Measurements from ENCODE around the gene ZNF407.

ZNF407 gene

GRCh38 chr18:74734013-74734444, 136.4 kb downstream of the ZNF407 start:
- no peak for DNase-seq

GRCh38 chr18:74739926-74740325, 142.3 kb downstream of the ZNF407 start:
- no peak for DNase-seq

- DNase-seq: no peak
Measured at GRCh38 chr18:74742573-74743243, 145.0 kb downstream of the ZNF407 start.

- DNase-seq: no peak
Measured at GRCh38 chr18:74745633-74746403, 148.1 kb downstream of the ZNF407 start.

GRCh38 chr18:74748809-74749208, 151.1 kb downstream of the ZNF407 start:
- no peak for DNase-seq

- no peak for DNase-seq
Measured at GRCh38 chr18:74758995-74759394, 161.3 kb downstream of the ZNF407 start.

GRCh38 chr18:74760026-74760425, 162.4 kb downstream of the ZNF407 start:
- no peak for DNase-seq

GRCh38 chr18:74760436-74760835, 162.8 kb downstream of the ZNF407 start:
- DNase-seq: no peak

- no peak for DNase-seq
Measured at GRCh38 chr18:74766251-74766650, 168.6 kb downstream of the ZNF407 start.

- no peak for DNase-seq
Measured at GRCh38 chr18:74768096-74768495, 170.4 kb downstream of the ZNF407 start.

GRCh38 chr18:74773171-74773624, 175.5 kb downstream of the ZNF407 start:
- DNase-seq: no peak

- DNase-seq: no peak
Measured at GRCh38 chr18:74774486-74774885, 176.8 kb downstream of the ZNF407 start.

- no peak for DNase-seq
Measured at GRCh38 chr18:74775239-74775638, 177.6 kb downstream of the ZNF407 start.

GRCh38 chr18:74778191-74778847, 180.6 kb downstream of the ZNF407 start:
- DNase-seq: no peak

GRCh38 chr18:74784752-74785151, 187.1 kb downstream of the ZNF407 start:
- DNase-seq: no peak

- DNase-seq: no peak
Measured at GRCh38 chr18:74785632-74786031, 188.0 kb downstream of the ZNF407 start.

- DNase-seq: no peak
Measured at GRCh38 chr18:74788657-74789056, 191.0 kb downstream of the ZNF407 start.

- no peak for DNase-seq
Measured at GRCh38 chr18:74789078-74789477, 191.4 kb downstream of the ZNF407 start.

- DNase-seq: no peak
Measured at GRCh38 chr18:74790451-74790850, 192.8 kb downstream of the ZNF407 start.

- no peak for DNase-seq
Measured at GRCh38 chr18:74791501-74792194, 194.0 kb downstream of the ZNF407 start.

- no peak for DNase-seq
Measured at GRCh38 chr18:74793746-74794145, 196.1 kb downstream of the ZNF407 start.

GRCh38 chr18:74795751-74796150, 198.1 kb downstream of the ZNF407 start:
- DNase-seq: no peak

- no peak for DNase-seq
Measured at GRCh38 chr18:74796211-74796610, 198.5 kb downstream of the ZNF407 start.

All from right forelimb (tissue), 1 donor.